ENCODE data around the gene LY6G5C.

DNA sequence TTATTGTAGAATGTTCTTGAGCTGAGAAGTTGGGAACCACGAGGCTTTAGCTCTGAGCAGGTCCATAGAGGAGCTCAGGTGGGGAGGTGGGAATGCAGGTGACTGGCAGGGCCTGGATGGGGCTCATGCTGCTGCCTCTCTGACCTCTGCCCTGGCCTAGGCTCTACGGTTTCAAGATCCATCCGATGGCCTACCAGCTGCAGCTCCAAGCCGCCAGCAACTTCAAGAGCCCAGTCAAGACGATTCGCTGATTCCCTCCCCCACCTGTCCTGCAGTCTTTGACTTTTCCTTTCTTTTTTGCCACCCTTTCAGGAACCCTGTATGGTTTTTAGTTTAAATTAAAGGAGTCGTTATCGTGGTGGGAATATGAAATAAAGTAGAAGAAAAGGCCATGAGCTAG is 11.2 kb downstream of the LY6G5C start, which contains the start of gene LY6G5B:
- TF ChIP-seq, protein P1, sequence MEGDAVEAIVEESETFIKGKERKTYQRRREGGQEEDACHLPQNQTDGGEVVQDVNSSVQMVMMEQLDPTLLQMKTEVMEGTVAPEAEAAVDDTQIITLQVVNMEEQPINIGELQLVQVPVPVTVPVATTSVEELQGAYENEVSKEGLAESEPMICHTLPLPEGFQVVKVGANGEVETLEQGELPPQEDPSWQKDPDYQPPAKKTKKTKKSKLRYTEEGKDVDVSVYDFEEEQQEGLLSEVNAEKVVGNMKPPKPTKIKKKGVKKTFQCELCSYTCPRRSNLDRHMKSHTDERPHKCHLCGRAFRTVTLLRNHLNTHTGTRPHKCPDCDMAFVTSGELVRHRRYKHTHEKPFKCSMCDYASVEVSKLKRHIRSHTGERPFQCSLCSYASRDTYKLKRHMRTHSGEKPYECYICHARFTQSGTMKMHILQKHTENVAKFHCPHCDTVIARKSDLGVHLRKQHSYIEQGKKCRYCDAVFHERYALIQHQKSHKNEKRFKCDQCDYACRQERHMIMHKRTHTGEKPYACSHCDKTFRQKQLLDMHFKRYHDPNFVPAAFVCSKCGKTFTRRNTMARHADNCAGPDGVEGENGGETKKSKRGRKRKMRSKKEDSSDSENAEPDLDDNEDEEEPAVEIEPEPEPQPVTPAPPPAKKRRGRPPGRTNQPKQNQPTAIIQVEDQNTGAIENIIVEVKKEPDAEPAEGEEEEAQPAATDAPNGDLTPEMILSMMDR (IDR thresholded peaks at IDR 0.05) = no peak
- no peak for TF ChIP-seq POLR2A (IDR thresholded peaks at IDR 0.05)
